Activated CD4-positive, CD25-positive, alpha-beta regulatory T cell treated with anti-CD3 and anti-CD28 coated beads, Interleukin-2, amount 50 U/mL, for 72 hours (primary cell): ENCODE data around the gene HMCN1.

Experiments used
- DNase-seq: peaks from one replicate; pipeline ENCODE4 v3.0.0; 2021

HMCN1 gene

DNA sequence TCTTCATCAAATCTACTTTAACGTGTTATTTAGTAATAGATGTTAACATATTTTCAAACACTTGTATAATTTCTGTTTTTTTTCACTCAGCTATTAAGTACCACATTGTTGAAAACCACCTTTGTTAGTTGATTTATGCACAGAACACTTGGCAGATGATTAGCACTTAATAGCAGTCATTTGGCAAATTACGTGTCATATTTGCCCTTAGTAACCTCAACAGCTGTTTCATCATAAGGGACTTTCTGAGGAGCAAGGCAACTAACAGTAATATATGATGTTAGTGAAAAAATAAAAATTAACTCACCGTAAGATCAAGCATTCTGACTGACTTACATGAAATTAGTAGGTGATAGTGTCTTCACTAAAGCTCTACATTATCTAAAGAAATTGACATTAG lies 186.4 kb downstream of the HMCN1 start:
- no peak for DNase-seq

DNA sequence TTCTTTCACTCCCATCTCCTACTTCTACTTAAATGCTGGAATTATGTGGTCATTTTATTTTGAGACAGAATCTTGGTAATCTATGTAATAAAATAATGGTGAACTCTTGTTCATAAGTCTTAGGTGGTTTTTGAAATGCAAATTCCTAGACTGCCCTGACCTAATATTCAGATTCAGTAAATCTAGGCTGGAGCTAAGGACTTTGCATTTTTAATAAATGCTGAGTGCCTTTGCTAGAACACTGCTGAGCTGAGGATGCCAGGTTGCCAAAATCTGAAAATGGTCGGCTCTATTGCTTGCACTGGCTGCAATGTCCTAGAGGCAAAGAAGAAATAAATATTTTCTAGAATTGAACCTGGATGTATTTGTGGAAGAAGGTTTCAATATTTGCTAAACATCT lies 187.4 kb downstream of the HMCN1 start:
- no peak for DNase-seq

DNA sequence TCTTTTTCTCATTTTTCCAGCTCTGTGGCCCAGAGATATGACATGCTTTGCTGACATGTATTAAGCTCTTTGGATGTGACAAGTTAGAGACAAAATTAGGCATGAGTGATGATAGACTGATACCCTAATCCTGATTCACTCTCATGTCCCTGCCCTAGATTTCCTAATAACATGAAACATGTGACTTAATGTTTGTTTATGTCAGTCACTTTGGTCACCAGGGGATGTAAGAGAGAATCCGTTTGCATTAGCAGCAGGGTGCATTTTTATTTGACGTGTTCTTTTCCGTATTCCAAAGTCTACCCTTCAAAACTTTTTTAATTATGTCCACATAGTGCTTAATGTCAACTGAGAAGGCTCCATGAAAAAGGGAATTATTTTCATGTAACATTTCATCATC lies 192.4 kb downstream of the HMCN1 start:
- DNase-seq: no peak

DNA sequence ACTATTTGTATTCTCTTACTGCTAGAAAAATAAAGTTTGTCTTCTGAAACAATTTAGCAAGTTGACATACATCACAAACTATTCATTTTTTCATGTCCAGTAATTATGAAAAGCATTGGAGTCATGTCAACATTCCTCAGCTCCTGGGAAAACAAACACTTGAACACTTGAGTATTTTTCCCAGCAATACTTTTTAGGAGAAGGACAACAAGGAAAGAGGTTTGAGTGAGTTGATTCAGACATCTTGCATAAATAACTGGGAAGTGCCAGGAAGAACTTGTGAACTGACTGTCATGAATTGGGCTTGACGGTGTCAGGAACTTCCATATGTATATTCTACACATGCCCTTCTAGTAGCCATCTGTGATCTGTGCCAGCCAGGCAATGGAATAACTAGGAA lies 195.6 kb downstream of the HMCN1 start:
- no peak for DNase-seq

DNA sequence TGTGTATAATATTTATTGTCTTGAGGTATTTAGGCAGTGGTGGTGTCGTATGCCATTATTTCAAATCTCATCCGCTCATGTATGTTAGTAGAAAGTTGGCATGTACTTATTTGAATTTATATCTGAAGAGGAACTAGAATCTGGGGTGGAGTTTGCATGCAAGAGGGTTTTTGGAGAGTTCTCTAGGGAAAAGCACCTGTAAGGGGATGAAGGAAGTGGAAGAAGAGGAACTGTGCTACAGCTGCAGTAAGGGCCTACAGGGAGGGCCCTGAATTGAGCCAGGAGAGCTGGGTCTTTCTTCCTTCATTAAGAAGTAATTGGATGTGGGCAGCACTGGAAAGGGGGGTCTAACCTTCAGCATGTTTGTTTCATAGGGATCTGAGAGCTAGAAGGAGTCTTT lies 197.2 kb downstream of the HMCN1 start:
- no peak for DNase-seq

DNA sequence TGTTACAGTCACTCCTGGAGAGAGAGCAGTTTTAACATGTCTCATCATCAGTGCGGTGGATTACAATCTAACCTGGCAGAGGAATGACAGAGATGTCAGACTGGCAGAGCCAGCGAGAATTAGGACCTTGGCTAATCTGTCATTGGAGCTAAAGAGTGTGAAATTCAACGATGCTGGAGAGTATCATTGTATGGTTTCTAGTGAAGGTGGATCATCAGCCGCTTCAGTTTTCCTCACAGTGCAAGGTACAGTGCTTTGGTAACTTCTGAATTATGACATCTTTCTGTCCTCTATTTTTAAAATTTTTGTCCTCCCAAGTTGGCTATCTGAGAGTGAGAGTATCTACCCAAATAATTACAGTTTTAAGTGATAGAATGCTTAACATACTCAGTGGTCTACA lies 199.4 kb downstream of the HMCN1 start:
- no peak for DNase-seq

DNA sequence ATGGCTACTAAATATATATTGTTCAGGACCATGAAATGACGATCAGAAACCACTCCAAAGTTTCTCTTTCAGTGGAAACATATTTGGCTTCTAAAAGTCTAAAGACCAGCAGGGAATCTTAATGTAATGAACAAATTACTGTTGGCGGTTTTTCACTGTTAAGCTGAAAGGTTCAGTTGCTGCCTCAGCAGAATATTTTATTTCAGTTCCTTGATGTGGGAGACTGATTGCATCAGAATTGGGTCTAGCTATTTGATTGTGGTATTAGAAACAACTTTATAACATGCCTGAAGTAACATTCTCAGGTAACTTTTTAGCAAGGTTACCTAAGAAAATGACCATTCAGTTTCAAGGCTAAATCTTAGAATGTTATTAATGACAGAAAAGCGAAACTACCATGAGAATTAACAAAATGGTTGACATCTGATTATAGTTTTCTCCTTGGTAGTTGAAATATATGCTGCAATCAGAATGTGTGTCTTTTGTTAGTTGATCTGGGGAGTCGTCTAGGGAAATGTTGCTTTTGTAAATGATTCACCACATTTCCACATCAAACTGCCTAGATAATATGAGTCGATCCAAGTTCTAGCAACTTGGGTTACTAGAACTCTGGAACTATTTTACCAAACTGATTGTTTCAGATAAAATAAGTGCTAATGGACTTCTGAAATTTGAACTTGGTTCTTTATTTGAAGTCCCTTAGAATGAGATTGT lies 200.4 kb downstream of the HMCN1 start:
- no peak for DNase-seq

DNA sequence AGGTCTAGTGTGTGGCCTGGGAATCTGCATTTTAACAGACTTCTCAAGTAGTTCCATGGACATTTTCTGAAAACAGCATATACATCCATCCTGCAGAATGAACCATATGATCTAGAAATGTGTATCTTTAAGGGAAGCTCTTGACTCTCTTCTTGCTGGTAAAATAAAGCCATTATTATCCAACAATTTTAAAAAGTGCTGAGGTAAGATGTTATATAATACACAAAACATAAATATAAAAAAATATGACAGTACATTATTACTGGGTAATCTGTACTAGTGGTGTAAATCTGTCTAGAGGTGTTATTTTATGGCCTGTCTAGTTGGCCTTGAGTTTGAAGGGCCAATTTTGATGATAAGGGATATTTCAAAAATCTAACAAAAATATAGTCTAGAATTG lies 201.2 kb downstream of the HMCN1 start:
- no peak for DNase-seq

DNA sequence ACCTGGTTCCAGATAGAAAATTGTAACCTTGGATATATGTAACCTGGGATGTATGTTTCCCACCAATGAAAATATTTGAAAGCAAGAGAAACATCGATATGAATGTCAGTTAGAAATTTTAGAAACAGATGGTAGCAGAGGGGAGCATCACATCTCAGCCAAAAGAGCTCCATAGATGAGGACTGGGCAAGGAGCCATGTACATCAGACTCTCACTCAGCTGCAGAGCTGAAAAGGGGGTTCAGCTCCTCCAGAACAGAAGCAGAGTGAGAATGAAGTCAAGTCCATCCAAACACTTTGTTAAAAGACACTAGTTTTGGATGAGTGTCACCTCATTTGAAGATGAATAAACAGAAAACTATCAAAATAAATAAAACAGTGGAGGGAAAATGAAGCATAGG lies 202.4 kb downstream of the HMCN1 start:
- no peak for DNase-seq

DNA sequence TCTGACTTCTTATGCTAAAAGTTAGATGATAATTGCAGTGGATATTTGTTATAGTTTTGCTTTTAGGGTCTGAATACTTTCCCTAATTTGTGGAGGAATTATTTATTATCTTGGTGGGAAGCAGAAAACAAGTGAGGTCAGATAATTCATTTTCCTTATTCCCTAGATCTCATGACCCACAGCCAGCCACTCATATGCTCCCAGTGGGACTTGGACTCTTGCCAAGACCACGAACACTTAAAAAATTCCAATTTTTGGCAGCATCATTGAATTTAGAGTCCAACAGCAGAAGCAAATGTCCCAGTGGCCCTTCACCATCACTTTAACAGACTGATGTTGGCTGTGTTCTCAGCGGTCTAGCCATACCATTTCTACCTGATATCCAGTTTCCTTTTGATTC lies 204.2 kb downstream of the HMCN1 start:
- DNase-seq: no peak

DNA sequence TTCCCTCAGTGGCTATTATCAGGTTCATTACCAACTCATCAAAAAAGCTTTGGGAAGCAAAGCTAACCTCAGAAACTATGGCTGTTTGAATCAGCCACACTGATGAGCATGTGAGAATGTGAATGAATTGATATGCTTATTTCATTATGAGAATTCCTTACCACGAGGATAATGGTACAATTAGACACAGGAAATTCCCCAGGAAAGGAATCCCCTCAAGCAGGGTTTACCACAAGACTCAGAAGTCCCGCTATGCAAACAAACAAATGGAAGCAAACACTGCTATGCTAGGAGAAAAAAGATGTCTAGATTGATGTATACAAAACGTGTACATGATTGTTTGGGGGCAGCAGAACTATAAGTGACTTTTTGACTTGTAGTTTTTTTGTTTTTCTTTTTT lies 205.0 kb downstream of the HMCN1 start:
- no peak for DNase-seq

DNA sequence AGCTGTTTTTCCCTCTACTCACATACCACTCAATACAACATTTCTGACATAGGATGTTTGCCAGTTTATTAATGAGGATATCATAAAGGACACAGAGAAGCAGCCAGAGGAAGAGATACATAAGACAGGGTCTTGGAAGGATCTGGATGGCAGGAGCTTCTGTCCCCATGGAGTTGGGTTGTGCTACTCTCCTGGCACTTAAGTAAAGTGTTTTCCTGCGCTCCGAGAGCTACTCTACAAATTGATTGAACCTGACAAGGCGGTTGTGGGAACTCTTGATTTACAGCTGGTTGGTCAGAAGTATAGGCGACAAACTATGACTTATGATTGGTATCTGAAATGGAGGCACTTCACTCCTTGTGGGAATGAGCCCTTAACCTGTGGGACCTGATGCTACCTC lies 208.8 kb downstream of the HMCN1 start:
- DNase-seq: no peak

DNA sequence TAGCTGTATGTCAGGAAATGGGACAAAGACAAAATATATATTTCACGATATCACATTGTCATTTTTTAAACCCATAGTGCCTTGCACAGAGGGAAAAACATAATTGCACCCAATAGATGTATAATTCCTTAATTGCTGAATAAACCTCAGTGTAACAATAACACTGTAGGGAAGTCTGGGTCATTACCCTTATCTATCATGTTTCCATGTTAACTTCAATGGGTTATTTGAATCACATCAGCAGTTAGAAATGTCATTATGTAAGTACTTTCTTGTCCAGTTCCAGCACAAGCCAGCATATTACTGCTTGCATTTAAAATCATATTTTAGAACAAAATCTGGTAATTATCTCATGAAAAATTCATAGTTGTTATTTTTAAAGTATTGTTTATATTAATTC lies 222.7 kb downstream of the HMCN1 start:
- DNase-seq: no peak

DNA sequence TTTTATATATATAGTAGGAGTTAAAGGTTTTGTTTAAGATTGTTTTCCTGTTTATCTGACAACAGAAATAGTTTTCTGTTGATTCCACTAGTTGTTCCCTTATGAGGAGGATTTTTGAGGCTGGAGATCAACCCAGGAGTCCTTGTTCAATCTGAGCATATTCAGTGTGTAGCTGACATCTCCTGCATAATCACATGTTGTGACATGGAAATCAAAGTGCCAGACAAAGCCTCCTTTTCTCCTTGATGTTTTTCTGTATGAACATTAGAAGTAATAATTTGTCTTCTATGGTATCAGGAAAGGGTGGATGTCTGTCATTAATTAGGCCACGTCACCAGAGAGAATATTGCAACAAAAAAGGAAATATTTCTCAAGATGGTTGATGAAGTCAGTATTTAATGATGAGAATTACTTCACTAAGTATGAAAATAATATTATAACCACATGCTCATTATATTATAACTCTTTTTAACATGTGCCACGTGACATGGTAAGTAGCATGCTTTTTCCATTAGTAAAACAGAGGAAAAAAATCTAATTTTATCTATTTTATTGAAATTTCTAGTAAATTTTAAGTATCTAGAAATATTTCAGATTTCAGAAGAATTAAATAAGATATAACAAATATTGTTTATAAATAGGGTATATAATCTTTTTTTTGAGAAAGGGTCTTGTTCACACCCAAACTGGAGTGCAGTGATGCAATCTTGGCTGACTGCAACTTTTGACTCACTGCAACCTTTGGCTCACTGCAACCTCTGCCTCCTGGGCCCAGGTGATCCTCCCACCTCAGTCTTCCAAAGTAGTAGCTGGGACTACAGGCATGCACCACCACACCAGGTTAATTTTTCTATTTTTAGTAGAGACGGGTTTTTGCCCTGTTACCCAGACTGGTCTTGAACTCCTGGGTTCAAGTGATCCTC lies 223.5 kb downstream of the HMCN1 start:
- no peak for DNase-seq

DNA sequence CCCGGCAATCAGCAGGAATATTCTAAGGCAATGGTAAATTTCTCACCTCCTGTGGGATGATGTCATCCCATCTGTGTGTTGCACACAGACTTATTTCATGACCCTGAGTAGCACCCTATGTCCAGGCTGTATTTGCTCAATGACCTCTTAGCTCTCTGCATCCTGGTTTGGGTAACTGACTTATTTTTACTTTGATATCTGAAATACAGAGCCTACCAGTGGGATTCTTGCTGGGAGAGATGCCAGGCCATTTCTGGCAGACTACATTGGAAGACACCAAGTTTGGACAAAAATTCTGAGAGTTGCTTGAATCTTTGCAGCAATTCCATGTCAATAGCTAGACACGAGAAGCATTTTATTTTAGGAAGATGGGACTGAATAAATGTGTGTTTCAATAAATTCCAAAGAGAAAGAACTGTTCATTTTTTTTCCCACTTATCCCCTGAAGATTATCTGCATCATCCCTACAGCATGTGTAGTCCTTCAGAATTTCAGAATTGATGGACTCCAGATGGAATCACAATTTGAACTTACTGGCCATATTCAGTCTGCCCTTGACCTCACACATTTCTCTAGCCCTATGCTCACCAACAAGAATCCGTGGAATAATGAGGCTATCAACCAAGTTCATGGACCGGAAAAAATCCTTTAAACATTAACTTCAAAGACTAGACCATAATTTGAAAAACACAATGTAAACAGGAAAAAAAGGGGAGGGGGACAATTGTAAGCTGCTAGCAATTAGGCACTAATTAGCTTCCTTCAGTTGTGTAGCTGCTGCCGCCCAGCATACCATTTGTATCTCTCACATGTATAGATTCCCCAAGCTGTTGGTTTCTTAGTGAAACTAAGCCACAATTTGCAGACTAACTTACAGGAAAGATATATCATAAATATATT lies 226.5 kb downstream of the HMCN1 start:
- no peak for DNase-seq

DNA sequence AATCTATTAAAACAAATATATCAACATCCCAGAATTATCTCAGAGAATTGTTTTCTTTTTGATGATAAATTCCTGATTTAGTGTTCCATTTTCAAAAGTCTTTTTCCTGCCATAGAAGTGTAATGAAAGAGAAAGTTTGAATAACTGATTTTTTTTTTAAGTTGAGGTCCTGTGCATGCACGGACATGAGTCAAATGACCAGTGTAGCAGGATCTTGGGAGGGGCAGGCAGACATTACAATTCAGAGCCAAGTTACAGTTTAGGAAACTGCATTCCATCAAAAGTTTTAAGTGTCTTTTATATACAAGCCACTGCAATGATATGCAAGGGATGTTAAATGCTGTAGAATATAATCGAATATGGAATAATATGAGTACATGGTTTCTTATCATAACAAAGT lies 227.5 kb downstream of the HMCN1 start:
- DNase-seq: no peak

DNA sequence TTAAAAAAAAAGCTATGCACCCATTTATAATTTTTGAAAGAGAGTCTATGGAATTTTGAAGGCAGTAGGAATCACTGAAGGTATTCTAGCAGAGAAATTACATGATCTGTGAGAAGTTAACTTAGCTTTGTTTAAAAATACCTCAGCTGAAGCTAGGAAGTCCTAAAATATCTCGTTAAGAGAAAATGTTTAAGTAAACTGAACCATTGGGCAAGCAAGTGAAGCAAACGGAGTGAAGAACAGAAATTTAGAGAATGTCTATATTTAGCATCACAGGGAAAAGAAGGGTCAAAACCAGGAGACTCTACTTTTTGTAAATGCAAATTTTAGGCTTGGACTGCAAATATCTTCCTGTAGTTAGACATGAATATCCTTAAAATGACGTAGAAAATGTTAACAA lies 230.8 kb downstream of the HMCN1 start:
- DNase-seq: no peak

DNA sequence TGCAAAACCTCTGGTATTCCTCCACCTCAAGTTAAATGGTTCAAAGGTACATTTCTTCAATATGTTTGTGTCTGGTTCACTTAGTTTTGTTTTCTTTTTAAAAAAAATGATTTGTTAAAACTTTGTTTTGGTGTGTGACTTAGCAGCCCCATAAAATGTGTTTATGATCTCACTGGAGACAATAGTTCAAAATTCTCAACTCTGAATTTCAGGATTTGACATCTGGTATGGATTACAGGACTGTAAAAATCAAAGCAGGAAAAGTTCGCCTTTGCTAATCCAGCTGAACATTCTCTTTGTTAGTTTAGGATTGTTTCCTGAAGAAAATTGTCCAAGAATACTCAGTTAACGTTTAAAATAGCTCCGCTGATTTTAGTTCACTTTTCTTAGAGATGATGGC lies 231.7 kb downstream of the HMCN1 start:
- no peak for DNase-seq

DNA sequence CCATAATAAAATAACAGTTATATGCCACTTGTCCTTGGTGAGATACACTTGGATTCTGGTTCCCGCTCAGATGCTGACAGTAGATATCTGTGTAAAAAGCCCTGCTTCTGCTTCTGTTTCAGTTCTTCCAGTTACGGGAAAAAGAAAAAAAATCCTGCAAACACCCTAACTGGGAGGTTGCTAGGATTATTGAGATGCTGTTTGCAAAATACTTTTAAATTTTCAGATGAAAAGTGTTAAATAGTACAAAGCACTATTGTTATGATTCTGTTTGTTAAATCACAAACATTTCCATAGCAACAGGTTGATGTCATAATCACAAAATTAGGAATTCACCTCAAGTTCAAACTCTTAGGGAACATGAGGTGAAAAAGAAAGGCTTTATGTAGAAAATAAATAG lies 232.3 kb downstream of the HMCN1 start:
- no peak for DNase-seq

DNA sequence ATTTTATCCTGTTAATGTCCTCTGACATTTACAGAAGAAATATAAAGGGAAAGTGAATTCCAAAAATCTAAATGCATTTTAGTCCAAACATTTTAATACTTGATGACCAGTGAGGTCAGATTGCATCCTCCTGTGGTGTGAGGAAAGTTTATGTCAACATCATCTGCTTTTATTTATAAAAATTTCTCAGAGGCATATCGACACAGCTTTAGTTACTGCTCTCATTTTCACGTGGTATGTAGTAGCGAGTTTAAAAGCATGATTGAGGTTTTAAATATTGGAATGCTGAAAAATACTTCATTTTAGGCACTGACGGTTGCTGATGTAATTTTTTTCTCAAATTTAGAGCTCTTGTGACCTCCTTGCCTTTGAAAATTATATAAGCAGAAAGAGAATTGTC lies 234.8 kb downstream of the HMCN1 start:
- no peak for DNase-seq

DNA sequence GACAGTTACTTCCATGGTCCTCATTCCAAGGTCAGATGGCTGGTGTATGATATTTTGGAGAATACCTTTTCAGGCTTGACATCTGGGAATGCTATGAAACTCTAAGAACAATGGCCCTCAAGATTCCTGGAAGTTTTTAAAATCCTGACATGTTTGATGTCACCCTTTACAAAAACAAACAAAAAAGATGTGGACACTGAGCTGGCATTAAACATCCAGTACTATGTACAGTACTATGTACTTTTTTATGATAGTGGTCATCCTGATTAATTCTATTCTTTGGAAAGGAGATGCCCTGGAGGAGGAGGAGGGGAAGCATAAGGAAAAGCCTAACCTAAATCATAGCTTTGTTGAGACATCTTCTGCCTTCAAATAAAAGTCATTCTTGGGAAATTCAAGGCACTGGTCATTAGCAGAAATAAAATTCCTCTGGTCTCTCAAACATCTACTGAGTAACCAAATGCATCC lies 235.4 kb downstream of the HMCN1 start:
- DNase-seq: no peak

DNA sequence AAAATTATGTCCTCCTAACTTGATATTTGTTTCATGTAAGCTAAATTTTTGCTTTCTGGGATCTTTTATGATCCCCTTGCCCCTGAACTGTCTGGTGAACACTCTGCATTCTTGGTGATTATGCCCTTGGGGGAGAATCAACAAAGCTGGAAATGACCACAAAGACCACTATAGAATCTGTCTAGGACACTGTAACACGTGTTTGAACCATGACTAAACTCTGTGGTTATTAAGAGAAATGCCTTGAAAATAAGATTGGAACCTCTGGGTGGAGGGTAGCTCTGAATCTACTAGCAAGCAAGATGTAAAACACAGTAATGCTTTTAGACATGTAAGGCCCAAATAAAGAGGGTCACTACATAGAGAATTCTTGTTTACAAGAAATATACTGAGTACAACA lies 237.5 kb downstream of the HMCN1 start:
- DNase-seq: no peak

DNA sequence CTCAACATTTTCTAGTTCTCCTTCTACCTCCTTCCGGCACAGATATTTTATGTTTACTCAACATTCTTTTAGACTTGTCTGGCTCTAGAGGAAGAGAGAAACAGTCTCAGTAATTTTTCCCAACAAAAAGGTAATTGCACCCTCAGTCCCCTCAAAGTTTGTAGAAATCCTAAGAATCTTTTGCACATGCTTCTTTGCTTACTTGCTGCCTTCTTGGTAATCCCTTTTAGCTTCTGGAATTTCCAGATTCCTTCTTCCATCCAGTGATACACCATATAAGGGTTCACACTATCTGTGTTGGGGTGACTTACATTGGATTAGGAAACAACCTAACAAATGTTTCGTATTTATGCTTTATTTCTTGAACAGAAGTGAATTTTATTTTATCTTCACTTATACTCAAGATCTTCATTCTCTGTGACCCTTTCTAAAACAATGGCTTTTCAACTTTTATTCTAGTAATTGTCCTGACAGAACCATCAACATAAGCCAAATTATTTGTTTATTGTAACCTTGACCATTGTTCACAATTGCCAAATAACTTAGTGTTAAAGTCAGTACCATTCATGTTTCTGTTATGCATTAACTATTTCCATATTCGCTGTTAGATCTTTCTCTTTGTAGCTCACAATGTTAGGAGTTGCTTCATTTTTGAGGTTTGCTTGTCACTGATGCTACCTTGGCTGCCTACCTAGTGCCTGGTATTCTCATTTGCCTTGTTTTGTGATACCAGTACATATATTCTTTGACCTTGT lies 238.1 kb downstream of the HMCN1 start:
- no peak for DNase-seq
